Testis (tissue), 3 donors: ENCODE data around the gene CDH1. TPM values are rescaled to one million over a fixed set of nuclear protein-coding genes. Genes with fewer than 3 reads are reported as not detected.

ENCODE experiments used
- DNase-seq: peaks from one replicate; pipeline ENCODE4 v3.0.0-alpha.2; 2019
- H3K27ac ChIP-seq, 2 donors: fragments of 200-600 bp; sonication (generic); one replicate each; pipeline ENCODE4 v1.5.1; 2019
- H3K27me3 ChIP-seq: fragments of 200-600 bp; sonication (generic); one replicate; pipeline ENCODE4 v1.5.1; 2019
- H3K36me3 ChIP-seq: fragments of 200-600 bp; sonication (generic); one replicate; pipeline ENCODE4 v1.5.1; 2017; ENCODE audit warnings: low read depth; ENCODE audit errors: missing control alignments
- H3K4me1 ChIP-seq: fragments of 200-600 bp; sonication (generic); one replicate; pipeline ENCODE4 v1.5.1; 2019
- H3K4me3 ChIP-seq, 2 donors: fragments of 200-600 bp; sonication (generic); one replicate each; pipeline ENCODE4 v1.5.1; 2017 to 2019
- H3K9me3 ChIP-seq: fragments of 200-600 bp; sonication (generic); one replicate; pipeline ENCODE4 v1.5.1; 2017
- POLR2A ChIP-seq: fragments of 450-650 bp; IDR thresholded peaks from one replicate; pipeline ENCODE4 v1.6.1; 2017; ENCODE audit warnings: antibody characterized with exemption, mild to moderate bottlenecking, moderate library complexity
- WGBS, 2 donors: methylation state at CpG; one replicate each; pipeline ENCODE4 v1.1.5; 2018; 5-methylcytosine and 5-hydroxymethylcytosine counted together
- intact Hi-C: fragments of 100-400 bp; cut with DNase I; formaldehyde crosslinking; loops from one replicate; pipeline ENCODE4 v1.15.1; 2023; ENCODE audit warnings: low total_unique reads
- polyA plus RNA-seq: library from polyadenylated mRNA; stranded (reverse); fragments of 350-450 nt; fragmentation: Illumina TruSeq; extraction: RNeasy Lipid Tissue Mini Kit (QIAGEN cat#74804); gene quantifications from one replicate; pipeline ENCODE4 v1.2.3, GENCODE V29; 2014; ENCODE audit warnings: low read depth, low replicate concordance; ENCODE audit not compliant: insufficient read depth
- small RNA-seq, 2 donors: library from RNA; depleted of rRNA; stranded (forward); fragments of <200 nt; gene quantifications; one replicate each; pipeline ENCODE3, GENCODE V24; 2016
- total RNA-seq, 2 donors: library from RNA; depleted of rRNA; stranded (reverse); fragments of >200 nt; gene quantifications; one replicate each; pipeline ENCODE4 v1.2.3, GENCODE V29; 2016
- TF ChIP-seq, protein P1 (sequence below), 3 experiments: fragments of 450-650 bp in 2 of 3; fragments of 200-600 bp in 1 of 3; sonication (generic) in 1 of 3; IDR thresholded peaks; one replicate each; pipeline ENCODE4 v1.5.1; 2016 to 2019; ENCODE audit warnings: antibody characterized with exemption in 3 of 3, mild to moderate bottlenecking in 2 of 3, moderate library complexity in 1 of 3

The CDH1 gene
- total and polyA plus RNA-seq, 3 donors from 2014 or later, result 0.94 to 5.5 (median 2.1) TPM

GRCh38 chr16:68875871-68876270, 138.8 kb downstream of the CDH1 start:
- no peaks in the 10 kb centered on the region for H3K9me3 ChIP-seq
- TF ChIP-seq, protein P1, sequence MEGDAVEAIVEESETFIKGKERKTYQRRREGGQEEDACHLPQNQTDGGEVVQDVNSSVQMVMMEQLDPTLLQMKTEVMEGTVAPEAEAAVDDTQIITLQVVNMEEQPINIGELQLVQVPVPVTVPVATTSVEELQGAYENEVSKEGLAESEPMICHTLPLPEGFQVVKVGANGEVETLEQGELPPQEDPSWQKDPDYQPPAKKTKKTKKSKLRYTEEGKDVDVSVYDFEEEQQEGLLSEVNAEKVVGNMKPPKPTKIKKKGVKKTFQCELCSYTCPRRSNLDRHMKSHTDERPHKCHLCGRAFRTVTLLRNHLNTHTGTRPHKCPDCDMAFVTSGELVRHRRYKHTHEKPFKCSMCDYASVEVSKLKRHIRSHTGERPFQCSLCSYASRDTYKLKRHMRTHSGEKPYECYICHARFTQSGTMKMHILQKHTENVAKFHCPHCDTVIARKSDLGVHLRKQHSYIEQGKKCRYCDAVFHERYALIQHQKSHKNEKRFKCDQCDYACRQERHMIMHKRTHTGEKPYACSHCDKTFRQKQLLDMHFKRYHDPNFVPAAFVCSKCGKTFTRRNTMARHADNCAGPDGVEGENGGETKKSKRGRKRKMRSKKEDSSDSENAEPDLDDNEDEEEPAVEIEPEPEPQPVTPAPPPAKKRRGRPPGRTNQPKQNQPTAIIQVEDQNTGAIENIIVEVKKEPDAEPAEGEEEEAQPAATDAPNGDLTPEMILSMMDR (IDR thresholded peaks at IDR 0.05), result no peak
- TF ChIP-seq POLR2A, result no peak
- H3K27ac ChIP-seq, result no peak overlapping the region
- no peaks in the 10 kb centered on the region for H3K36me3 ChIP-seq
- intact Hi-C loops, result no loop called here
- H3K27me3 ChIP-seq, result no peaks in the 10 kb centered on the region
- H3K4me1 ChIP-seq, result no peaks in the 10 kb centered on the region
- no peak for DNase-seq
- H3K4me3 ChIP-seq, result no peak overlapping the region
- 96 to 97% methylated on average over 4 of the region's 4 CpGs for WGBS, 2 donors

DNA sequence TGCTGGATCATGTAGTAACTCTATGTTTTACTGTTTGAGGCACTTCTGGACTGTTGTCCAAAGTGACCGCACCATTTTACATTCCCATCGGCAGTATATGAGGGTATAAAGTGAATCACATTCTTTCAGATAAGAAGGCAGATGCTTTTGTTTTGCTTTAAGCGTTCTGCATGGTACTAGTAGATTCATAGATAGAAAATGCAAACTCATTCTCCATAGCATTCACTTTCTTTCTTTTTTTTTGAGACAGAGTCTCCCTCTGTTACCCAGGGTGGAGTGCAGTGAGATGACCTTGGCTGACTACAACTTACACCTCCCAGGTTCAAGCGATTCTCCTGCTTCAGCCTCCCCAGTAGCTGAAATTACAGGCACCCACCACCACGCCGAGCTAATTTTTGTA, 146.6 kb downstream of the CDH1 start:
- DNase-seq, result no peak
- Histone ChIP-seq H3K4me1 (no peaks in the 10 kb centered on the region), H3K9me3 (no peaks in the 10 kb centered on the region), H3K27ac (no peak overlapping the region), H3K4me3 (no peak overlapping the region), H3K36me3 (no peaks in the 10 kb centered on the region), H3K27me3 (no peaks in the 10 kb centered on the region)
- intact Hi-C loops, result no loop called here
- TF ChIP-seq, protein P1 (IDR thresholded peaks at IDR 0.05), result no peak
- no peak for TF ChIP-seq POLR2A
- WGBS, 2 donors, result 92 to 94% methylated on average over 6 of the region's 6 CpGs

DNA sequence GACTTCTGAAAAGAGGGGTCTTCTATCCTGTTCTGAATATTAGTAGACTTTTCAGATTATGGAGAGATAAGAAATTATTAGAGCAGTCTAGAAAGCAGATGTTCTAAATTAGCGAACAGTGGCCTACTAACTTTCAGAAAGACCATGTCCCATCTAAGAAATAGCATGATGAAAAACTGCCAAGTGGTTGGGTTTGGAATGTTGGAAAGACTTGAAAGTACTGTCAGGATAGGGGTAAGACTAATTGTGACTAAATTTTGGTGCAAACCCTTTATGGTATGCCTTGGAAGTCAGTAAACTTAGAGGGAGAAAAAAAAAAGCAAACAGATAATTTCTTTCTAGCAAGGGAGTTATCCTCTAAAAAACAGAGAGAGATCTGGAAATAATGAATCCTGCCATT, 147.3 kb downstream of the CDH1 start:
- 97 to 100% methylated on average over 1 of the region's 1 CpG for WGBS, 2 donors
- no peaks in the 10 kb centered on the region for H3K27me3 ChIP-seq
- no peaks in the 10 kb centered on the region for H3K4me1 ChIP-seq
- no peaks in the 10 kb centered on the region for H3K9me3 ChIP-seq
- intact Hi-C loops, result no loop called here
- TF ChIP-seq, protein P1 (IDR thresholded peaks at IDR 0.05), result no peak
- no peak for TF ChIP-seq POLR2A
- H3K4me3 ChIP-seq, result no peak overlapping the region
- H3K36me3 ChIP-seq, result no peaks in the 10 kb centered on the region
- H3K27ac ChIP-seq, result no peak overlapping the region
- DNase-seq, result no peak

Small RNA genes within 50 kb of the gene (small RNA-seq; reads per million reads assigned to genes)
- gene RNA5SP429, result 0 reads per million in 2 donors

Other genes with a start within 250 kb of the CDH1 start
- 10 to 100 TPM; 31.5 to 49.1 TPM for gene ZFP90, start 198.0 kb upstream of the CDH1 start, total RNA-seq
- gene ZFP90, start 198.0 kb upstream of the CDH1 start, polyA plus RNA-seq, result 19.9 TPM
- 1 to 10 TPM; 3.0 to 8.2 TPM for gene CDH3, start 92.0 kb upstream of the CDH1 start, total RNA-seq
- 5.4 TPM for gene CDH3, start 92.0 kb upstream of the CDH1 start, polyA plus RNA-seq
- gene TANGO6, start 106.2 kb downstream of the CDH1 start, total RNA-seq, result 10 to 100 TPM; 39.4 to 41.3 TPM
- gene TANGO6, start 106.2 kb downstream of the CDH1 start, polyA plus RNA-seq, result 23.1 TPM